ENCODE measurements around the gene FGD3.

- TF ChIP-seq CTCF (IDR thresholded peaks at IDR 0.05): no peak
- TF ChIP-seq EZH2 (IDR thresholded peaks at IDR 0.05; ENCODE audit: borderline replicate concordance, insufficient read depth, low read depth, low read length, poor library complexity, severe bottlenecking): no peak
Measured at GRCh38 chr9:92974761-92975755, 27.7 kb downstream of the FGD3 start.

Measured in B cell (primary cell).